ENCODE measurements around the gene CNN1. TPM values are rescaled to one million over a fixed set of nuclear protein-coding genes. Genes with fewer than 3 reads are reported as not detected.
"Not testable (repeated sequence)": the region's sequence is repeated elsewhere in the genome, so short reads cannot be mapped to it uniquely, and the experiment has no call there.

The CNN1 gene
- polyA plus RNA-seq, 1 donor = 179 TPM

DNA sequence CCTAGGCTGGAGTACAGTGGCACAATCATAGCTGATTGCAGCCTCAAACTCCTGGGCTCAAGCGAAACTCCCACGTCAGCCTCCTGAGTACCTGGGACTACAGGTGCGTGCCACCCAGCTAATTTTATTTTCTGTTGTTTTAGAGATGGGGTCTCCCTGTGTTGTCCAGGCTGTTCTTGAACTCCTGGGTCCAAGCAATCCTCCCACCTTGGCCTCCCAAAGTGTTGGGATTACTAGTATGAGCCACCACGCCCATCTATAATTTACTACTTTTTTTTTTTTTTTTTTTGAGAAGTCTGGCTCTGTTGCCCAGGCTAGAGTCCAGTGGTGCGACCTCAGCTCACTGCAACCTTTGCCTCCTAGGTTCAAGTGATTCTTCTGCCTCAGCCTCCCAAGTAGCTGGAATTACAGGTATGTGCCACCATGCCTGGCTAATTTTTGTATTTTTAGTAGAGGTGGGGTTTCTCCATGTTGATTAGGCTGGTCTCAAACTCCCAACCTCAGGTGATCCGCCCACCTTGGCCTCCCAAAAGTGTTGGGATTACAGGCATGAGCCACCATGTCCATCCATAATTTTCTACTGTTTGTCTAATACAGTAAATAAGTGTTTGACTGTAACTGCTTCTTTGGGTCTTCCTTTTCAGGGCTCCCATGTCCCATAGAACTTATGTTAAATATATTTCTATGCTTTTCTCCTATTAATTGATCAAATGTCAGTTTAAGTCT lies 25.6 kb downstream of the CNN1 start:
- not testable (repeated sequence) for DNase-seq (ENCODE audit: low read depth)

GRCh38 chr19:11565649-11565980 lies 27.0 kb downstream of the CNN1 start:
- DNase-seq (ENCODE audit: low read depth) = not testable (repeated sequence)

DNA sequence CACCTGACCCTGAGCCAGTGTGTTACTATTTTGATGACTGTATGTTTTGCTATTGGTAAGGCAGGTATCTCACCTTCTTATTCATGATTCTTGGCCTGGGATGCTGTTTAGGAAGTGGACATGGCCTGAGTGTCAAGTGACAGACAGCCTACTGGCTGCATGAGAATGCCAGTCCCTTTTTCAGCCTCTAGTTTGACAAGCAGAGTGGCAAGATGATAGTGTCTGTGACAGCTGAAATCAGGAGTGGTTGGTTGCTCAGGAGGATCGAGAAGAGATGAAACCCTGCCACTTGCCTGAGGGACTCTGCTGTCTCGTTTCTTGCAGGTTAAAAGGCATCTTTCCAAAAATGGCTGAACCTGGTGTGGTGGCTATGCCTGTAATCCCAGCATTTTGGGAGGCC lies 27.5 kb downstream of the CNN1 start:
- DNase-seq (ENCODE audit: low read depth) = no peak

GRCh38 chr19:11570039-11570462 lies 31.4 kb downstream of the CNN1 start:
- no peak for DNase-seq (ENCODE audit: low read depth)

DNA sequence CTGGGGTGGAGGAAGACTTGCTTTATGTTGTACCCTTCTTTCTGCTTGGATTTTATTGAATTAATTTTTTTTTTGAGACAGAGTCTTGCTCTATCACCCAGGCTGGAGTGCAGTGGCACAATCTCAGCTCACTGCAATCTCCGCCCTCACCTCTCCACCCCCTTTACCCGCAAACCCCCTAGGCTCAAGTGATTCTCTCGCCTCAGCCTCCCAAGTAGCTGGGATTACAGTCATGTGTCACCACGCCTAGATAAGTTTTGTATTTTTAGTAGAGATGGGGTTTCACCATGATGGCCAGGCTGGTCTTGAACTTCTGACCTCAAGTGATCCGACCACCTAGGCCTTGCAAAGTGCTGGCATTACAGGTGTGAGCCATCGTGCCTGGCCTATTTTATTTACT lies 34.7 kb downstream of the CNN1 start:
- DNase-seq (ENCODE audit: low read depth) = not testable (repeated sequence)

DNA sequence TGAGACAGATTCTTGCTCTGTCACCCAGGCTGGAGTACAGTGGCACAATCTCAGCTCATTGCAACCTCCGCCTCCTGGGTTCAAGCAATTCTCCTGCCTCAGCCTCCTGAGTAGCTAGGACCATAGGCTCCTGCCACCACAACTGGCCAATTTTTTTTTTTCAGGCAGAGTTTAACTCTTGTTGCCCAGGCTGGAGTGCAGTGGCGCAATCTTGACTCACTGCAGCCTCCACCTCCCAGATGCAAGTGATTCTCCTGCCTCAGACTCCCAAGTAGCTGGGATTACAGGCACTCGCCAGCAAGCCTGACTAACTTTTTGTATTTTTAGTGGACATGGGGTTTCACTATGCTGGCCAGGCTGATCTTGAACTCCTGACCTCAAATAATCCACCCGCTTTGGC lies 35.1 kb downstream of the CNN1 start:
- DNase-seq (ENCODE audit: low read depth) = not testable (repeated sequence)

GRCh38 chr19:11574689-11575088 lies 36.0 kb downstream of the CNN1 start:
- no peak for DNase-seq (ENCODE audit: low read depth)

DNA sequence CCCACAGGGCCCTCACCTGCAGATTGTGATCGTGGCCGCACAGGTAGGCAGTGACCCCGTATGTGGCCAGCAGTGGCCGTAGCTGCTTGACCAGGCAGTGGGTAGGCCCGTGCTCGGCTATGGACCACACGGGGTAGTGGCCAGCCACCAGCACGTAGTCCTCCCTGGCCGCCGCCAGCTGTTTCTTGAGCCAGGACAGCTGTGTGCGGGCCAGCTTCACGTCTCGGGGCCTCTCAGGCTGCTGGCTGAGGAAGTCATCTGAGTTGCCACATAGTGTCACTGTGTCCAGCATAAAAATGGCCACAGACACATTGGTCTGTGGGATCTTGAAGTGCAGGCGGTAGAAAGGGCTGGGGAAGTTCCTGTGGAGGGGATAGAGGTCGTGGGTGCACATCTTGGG lies 37.6 kb downstream of the CNN1 start:
- no peak for DNase-seq (ENCODE audit: low read depth)

DNA sequence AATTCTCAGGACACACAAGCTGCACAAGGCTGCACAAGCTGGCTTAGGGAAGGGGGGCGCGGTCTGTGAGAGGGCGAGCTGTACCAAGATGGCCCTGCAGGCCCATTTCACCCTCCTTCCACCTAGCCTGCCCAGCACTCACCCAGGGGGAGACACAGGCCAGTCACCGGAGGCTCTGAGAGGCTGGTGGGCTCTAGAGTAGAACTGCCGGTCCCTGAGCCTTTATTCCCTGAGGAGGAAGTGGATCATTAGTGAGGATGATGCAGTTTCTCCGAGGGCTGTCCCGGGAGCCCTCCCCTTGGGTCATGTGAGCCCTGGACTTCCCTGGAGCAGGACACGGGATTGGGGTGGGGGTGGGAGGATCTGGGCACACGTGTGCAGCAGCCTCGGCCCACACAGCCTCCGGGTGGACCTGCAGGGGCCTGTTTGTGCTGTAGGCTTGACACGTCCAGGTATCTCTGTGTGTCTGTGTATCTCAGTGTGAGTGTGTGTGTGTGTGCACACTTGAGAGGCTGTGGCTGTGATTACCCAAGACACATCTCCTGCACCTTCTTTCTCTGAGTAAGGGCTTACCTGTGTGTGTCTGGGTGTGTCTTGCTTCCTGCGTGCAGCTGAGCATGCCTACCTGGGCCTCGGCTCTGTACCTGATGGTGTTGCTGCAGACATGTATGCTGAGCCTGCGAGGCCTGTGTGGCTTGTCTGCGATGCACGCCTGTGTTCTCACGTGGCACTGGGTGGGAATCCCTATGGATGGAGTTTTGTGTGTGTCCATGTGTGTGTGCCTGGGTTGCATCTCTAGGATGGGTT lies 39.0 kb downstream of the CNN1 start, which contains the start of gene ACP5:
Gene ACP5 (minus strand): TSS at position 195 of the 807 bp plus-strand sequence. CDS start 328 bp downstream, outside the sequence.
- DNase-seq (ENCODE audit: low read depth) = no peak

- no peak for DNase-seq (ENCODE audit: low read depth)
Observed at GRCh38 chr19:11578258-11579142, 39.8 kb downstream of the CNN1 start.

GRCh38 chr19:11580116-11580515 lies 41.5 kb downstream of the CNN1 start:
- no peak for DNase-seq (ENCODE audit: low read depth)

DNA sequence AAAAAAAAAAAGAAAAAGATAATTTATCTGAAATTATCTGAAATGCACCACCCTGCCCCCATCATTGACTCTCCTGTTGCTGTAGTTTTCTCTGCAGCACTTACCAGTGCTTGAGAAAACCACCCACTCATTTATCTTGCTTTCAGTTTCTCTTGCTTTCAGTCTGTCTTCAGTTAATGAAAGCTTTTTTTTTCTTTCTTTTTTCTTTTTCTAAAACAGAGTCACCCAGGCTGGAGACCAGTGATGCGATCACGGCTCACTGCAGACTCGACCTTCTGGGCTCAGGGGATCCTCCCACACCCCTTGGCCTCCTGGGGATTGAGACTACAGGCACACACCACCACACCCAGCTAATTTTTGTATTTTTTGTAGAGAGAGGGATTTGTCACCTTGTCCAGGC lies 43.1 kb downstream of the CNN1 start:
- no peak for DNase-seq (ENCODE audit: low read depth)

- DNase-seq (ENCODE audit: low read depth) = no peak
Observed at GRCh38 chr19:11586331-11586730, 47.7 kb downstream of the CNN1 start.

DNA sequence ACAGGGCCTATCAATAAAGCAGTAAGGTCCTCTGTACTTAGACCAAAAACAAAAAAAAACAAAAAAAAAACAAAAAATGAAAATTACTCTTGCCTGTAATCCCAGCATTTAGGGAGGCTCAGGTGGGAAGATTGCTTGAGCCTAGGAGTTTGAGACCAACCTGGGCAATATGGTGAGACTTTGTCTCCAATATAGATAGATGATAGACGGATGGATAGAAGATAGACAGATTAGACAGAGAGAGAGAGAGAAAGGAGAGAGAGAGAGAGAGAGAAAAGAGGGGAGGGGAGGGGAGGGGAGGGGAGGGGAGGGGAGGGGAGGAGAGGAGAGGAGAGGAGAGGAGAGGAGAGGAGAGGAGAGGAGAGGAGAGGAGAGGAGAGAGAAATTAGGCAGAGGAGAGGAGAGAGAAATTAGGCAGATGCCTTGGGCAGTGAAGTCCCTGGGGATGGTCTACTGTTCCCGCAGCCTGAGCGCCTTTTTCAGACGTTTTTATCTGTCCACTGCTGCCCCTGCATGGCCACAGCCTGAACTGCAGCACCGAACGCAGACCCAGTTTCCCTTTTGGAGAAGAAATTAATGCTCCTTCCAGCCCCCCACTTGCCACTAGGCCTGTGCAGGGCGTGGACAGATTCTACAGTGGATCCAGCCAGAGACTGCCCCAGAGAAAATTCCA lies 48.8 kb downstream of the CNN1 start:
- peak; percentile 41 for DNase-seq (ENCODE audit: low read depth)

DNA sequence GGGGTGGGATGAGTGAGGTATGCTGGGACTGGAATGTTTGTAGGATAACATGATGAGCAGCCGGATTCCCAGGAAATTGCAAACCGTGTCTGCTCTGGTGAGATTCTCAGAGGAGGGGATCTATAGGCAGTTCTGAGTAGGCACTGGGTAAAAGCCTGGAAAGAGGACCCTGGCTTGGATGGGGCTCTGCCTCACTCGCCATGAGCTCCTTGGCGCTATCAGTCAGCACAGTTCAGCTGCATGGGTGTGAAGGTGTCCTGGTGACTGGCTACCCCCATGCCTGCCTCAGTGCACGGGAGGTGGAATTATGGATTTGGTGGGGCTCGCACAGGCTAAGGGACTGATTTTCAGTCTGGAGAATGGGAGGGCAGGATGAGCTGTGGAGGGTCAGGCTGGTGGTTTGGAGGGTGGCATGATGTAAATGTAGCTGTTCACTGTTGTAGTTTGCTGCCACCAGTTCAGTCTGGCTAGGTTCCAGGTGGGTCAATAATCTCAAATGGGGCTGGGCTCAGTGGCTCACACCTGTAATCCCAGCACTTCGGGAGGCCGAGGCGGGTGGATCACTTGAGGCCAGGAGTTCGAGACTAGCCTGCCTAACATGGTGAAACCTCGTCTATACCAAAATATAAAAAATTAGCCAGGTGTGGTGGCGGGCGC lies 49.5 kb downstream of the CNN1 start:
- no peak for DNase-seq (ENCODE audit: low read depth)

DNA sequence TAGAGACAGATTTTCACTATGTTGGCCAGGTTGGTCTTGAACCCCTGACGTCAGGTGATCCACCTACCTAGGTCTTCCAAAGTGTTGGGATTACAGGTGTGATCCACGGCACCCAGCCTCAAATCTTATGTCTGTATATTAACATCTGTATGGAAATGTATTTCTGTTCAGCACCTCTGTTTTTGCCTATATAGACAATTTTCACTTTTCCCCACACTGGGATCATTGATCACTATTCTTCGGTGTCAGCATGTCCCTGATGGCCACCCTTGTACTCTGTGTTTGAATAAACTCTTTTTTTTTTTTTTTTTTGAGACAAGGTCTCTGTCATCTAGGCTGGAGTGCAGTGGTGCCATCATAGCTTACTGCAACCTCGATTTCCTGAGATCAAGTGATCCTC lies 55.4 kb downstream of the CNN1 start:
- no peak for DNase-seq (ENCODE audit: low read depth)

GRCh38 chr19:11596156-11596555 lies 57.5 kb downstream of the CNN1 start:
- no peak for DNase-seq (ENCODE audit: low read depth)

- peak; percentile 95 for DNase-seq (ENCODE audit: low read depth)
Observed at GRCh38 chr19:11597202-11598102, 58.8 kb downstream of the CNN1 start, which contains the start of gene ZNF627. Gene ZNF627, plus strand, starts transcription at chr19:11597483. Its CDS starts 145 bp downstream, at chr19:11597628.

GRCh38 chr19:11598103-11598483 lies 59.4 kb downstream of the CNN1 start:
- no peak for DNase-seq (ENCODE audit: low read depth)

GRCh38 chr19:11598746-11599145 lies 60.1 kb downstream of the CNN1 start:
- no peak for DNase-seq (ENCODE audit: low read depth)
